Uterus (tissue), 2 donors: ENCODE data around the gene MFRP.

ENCODE experiments used
- CTCF ChIP-seq, 4 experiments: fragments of 200-600 bp in 2 of 4; fragments of 450-650 bp in 2 of 4; sonication (generic) in 2 of 4; IDR thresholded peaks; one replicate each; pipeline ENCODE4 v1.5.1; 2016 to 2019; ENCODE audit warnings: antibody characterized with exemption in 4 of 4, mild to moderate bottlenecking in 2 of 4, moderate library complexity in 1 of 4
- POLR2A ChIP-seq, 2 donors: fragments of 450-650 bp; IDR thresholded peaks; one replicate each; pipeline ENCODE4 v1.6.1; 2016; ENCODE audit warnings: antibody characterized with exemption in 2 of 2, mild to moderate bottlenecking in 1 of 2, moderate library complexity in 1 of 2

- TF ChIP-seq CTCF (IDR thresholded peaks at IDR 0.05) (no peak), POLR2A (IDR thresholded peaks at IDR 0.05) (no peak)
Observed at GRCh38 chr11:119345685-119346084, 820 bp downstream of the MFRP start.
